A549 (cell line): ENCODE results near the gene TMEM40. TPM values are rescaled to one million over a fixed set of nuclear protein-coding genes. Genes with fewer than 3 reads are reported as not detected.
A peak's percentile ranks its signal among the peaks of the same experiment; 100 is the strongest.

ENCODE experiments used
- ATAC-seq, 2 experiments: fragments of 200-7000 bp in 1 of 2; fragments of >200 bp in 1 of 2; cut with Nextera tagmentation in 1 of 2; cut with Tn5 transposase in 1 of 2; 3 replicates each; pipeline versions ENCODE4 v1.8.0 to v1.9.1; 2018 to 2020; ENCODE audit warnings: mild to moderate bottlenecking in 1 of 2, moderate library complexity in 1 of 2
- CTCF ChIA-PET: fragments of 300-600 bp; sonication (Branson Sonifier 250); formaldehyde crosslinking; extraction: SDS; loops from one replicate; lab custom pipeline; 2021; ENCODE audit warnings: antibody characterized with exemption, inconsistent platforms; lab: Yijun Ruan, JAX
- POLR2A ChIA-PET: fragments of 350-600 bp; formaldehyde crosslinking; extraction: SDS; loops from one replicate; lab custom pipeline; 2021; ENCODE audit warnings: antibody characterized with exemption, inconsistent platforms; lab: Yijun Ruan, JAX
- DNase-seq, 2 experiments: peaks; one replicate each; pipeline versions ENCODE4 v3.0.0 to v3.0.0-alpha.2; 2011 to 2016; ENCODE audit warnings: low read depth in 1 of 2, low spot score in 1 of 2
- FAIRE-seq: peaks from 2 replicates; lab custom pipeline; 2011; peaks lifted over from hg19 to GRCh38; lab: Jason Lieb, UNC
- H3K27ac ChIP-seq, 2 experiments: fragments of >200 bp; sonication (Bioruptor Twin); formaldehyde crosslinking; 3 replicates each; pipeline ENCODE4 v1.5.1; 2016 to 2017
- H3K4me1 ChIP-seq: fragments of >200 bp; sonication (Bioruptor Twin); formaldehyde crosslinking; 3 replicates; pipeline ENCODE4 v1.6.1; 2016
- H3K4me2 ChIP-seq: fragments of >200 bp; sonication (Bioruptor Twin); formaldehyde crosslinking; 3 replicates; pipeline ENCODE4 v1.6.1; 2016
- H3K4me3 ChIP-seq: fragments of >200 bp; sonication (Bioruptor Twin); formaldehyde crosslinking; 3 replicates; pipeline ENCODE4 v1.5.1; 2016
- H3K9me3 ChIP-seq: fragments of >200 bp; sonication (Bioruptor Twin); formaldehyde crosslinking; 3 replicates; pipeline ENCODE4 v1.6.1; 2016
- BHLHE40 ChIP-seq: IDR thresholded peaks from 2 replicates; pipeline ENCODE4 v1.6.1; 2012; ENCODE audit warnings: low read depth, low read length, inconsistent platforms
- CBX8 ChIP-seq: fragments of 200-600 bp; sonication (generic); IDR thresholded peaks from 2 replicates; pipeline ENCODE4 v1.6.1; 2016
- CHD2 ChIP-seq: fragments of 150-350 bp; IDR thresholded peaks from 2 replicates; pipeline ENCODE4 v1.6.1; 2014; ENCODE audit warnings: low read length; ENCODE audit not compliant: partially characterized antibody
- CHD4 ChIP-seq: fragments of 200-600 bp; sonication (generic); IDR thresholded peaks from 2 replicates; pipeline ENCODE4 v1.6.1; 2016; ENCODE audit warnings: antibody characterized with exemption, mild to moderate bottlenecking, borderline replicate concordance
- ELK1 ChIP-seq: fragments of 150-350 bp; IDR thresholded peaks from 2 replicates; pipeline ENCODE4 v1.6.1; 2014; ENCODE audit warnings: low read depth, mild to moderate bottlenecking, low read length
- EP300 ChIP-seq, 2 experiments: fragments of >200 bp; sonication (Bioruptor Twin); formaldehyde crosslinking; IDR thresholded peaks; 2 replicates in 1 of 2; 3 replicates in 1 of 2; pipeline ENCODE4 v1.6.1; 2016 to 2017
- FOXS1 ChIP-seq: fragments of 250-450 bp; sonication (Bioruptor Pico); IDR thresholded peaks from 2 replicates; pipeline ENCODE4 v1.5.0; 2020; ENCODE audit warnings: mild to moderate bottlenecking, moderate library complexity
- HOXA7 ChIP-seq: fragments of 250-450 bp; sonication (Bioruptor Pico); IDR thresholded peaks from 2 replicates; pipeline ENCODE4 v1.5.0; 2020; ENCODE audit warnings: mild to moderate bottlenecking, moderate library complexity
- KDM1A ChIP-seq: fragments of 200-600 bp; sonication (generic); IDR thresholded peaks from 2 replicates; pipeline ENCODE4 v1.6.1; 2016; ENCODE audit warnings: low read depth, mild to moderate bottlenecking
- KDM5A ChIP-seq: fragments of 200-600 bp; sonication (generic); IDR thresholded peaks from 2 replicates; pipeline ENCODE4 v1.6.1; 2016; ENCODE audit warnings: antibody characterized with exemption, mild to moderate bottlenecking
- MAFK ChIP-seq: fragments of 450-650 bp; IDR thresholded peaks from 2 replicates; pipeline ENCODE4 v1.6.1; 2014; ENCODE audit not compliant: partially characterized antibody
- MAZ ChIP-seq: fragments of 150-350 bp; IDR thresholded peaks from 2 replicates; pipeline ENCODE4 v1.6.1; 2014; ENCODE audit warnings: antibody characterized with exemption, low read depth, low read length, borderline replicate concordance
- NFE2L2 ChIP-seq: fragments of 150-350 bp; conservative IDR thresholded peaks from 2 replicates; pipeline ENCODE4 v1.6.1; 2014; ENCODE audit warnings: low read length
- NPAS2 ChIP-seq: fragments of 250-450 bp; sonication (Bioruptor Pico); IDR thresholded peaks from 2 replicates; pipeline ENCODE4 v1.8.0; 2022; ENCODE audit warnings: mild to moderate bottlenecking, moderate library complexity, borderline replicate concordance
- NR3C1 ChIP-seq: fragments of >200 bp; sonication (Bioruptor Twin); formaldehyde crosslinking; IDR thresholded peaks from 3 replicates; pipeline ENCODE4 v1.6.1; 2017
- RFX5 ChIP-seq: fragments of 450-650 bp; IDR thresholded peaks from 2 replicates; pipeline ENCODE4 v1.7.1; 2014; ENCODE audit warnings: antibody characterized with exemption, mild to moderate bottlenecking, moderate library complexity
- SMC3 ChIP-seq: fragments of >200 bp; sonication (Bioruptor Twin); formaldehyde crosslinking; IDR thresholded peaks from 3 replicates; pipeline ENCODE4 v1.6.1; 2018; ENCODE audit warnings: inconsistent platforms
- TFCP2L1 ChIP-seq: fragments of 250-450 bp; sonication (Bioruptor Pico); IDR thresholded peaks from 2 replicates; pipeline ENCODE4 v1.5.0; 2021; ENCODE audit warnings: mild to moderate bottlenecking
- USF2 ChIP-seq: fragments of 450-650 bp; IDR thresholded peaks from 2 replicates; pipeline ENCODE4 v1.6.1; 2014; ENCODE audit warnings: antibody characterized with exemption
- ZFP36 ChIP-seq: fragments of 450-650 bp; IDR thresholded peaks from 2 replicates; pipeline ENCODE4 v1.6.1; 2014; ENCODE audit warnings: borderline replicate concordance; ENCODE audit not compliant: partially characterized antibody
- ZNF302 ChIP-seq: fragments of 250-450 bp; sonication (Bioruptor Pico); IDR thresholded peaks from 2 replicates; pipeline ENCODE4 v1.9.0; 2021; ENCODE audit warnings: inconsistent platforms, mild to moderate bottlenecking, moderate library complexity
- WGBS: methylation state at CpG from one replicate; pipeline ENCODE4 v1.1.6; 2017; ENCODE audit errors: missing lambda C conversion rate; 5-methylcytosine and 5-hydroxymethylcytosine counted together
- polyA plus RNA-seq, 4 experiments: library from polyadenylated mRNA; depleted of rRNA in 3 of 4; stranded (reverse); fragments of >200 nt; fragmentation: RNase III in 1 of 4; extraction: RNeasy Plus Mini Kit Qiagen cat#74134 plus additional on column Dnase treatment in 1 of 4; gene quantifications; 2 replicates in 3 of 4; 3 replicates in 1 of 4; pipeline ENCODE4 v1.2.3, GENCODE V29; 2011 to 2017
- TF ChIP-seq, protein P1 (sequence below): fragments of 250-450 bp; sonication (Bioruptor Pico); IDR thresholded peaks from 2 replicates; pipeline ENCODE4 v1.5.0; 2021; ENCODE audit warnings: mild to moderate bottlenecking, moderate library complexity, borderline replicate concordance
- TF ChIP-seq, protein P2 (sequence below): fragments of 250-450 bp; sonication (Bioruptor Pico); IDR thresholded peaks from 2 replicates; pipeline ENCODE4 v1.5.0; 2020; ENCODE audit warnings: low read depth, mild to moderate bottlenecking, moderate library complexity
- TF ChIP-seq, protein P3 (sequence below): IDR thresholded peaks from 2 replicates; pipeline ENCODE4 v1.6.1; 2012
- TF ChIP-seq, protein P4 (sequence below): fragments of >200 bp; sonication (Bioruptor Twin); formaldehyde crosslinking; IDR thresholded peaks from 2 replicates; pipeline ENCODE4 v1.6.1; 2016

The TMEM40 gene
- polyA plus RNA-seq, 2 of the 4 experiments (the other 2 are of a cell fraction): 0.13 to 0.18 TPM

GRCh38 chr3:12798559-12799179, 39.6 kb upstream of the TMEM40 start:
- H3K9me3 ChIP-seq: no peaks in the 10 kb centered on the region
- POLR2A ChIA-PET: no interaction called here
- H3K27ac ChIP-seq: no peak overlapping the region
- WGBS: 83% methylated on average over 12 of the region's 12 CpGs
- CTCF ChIA-PET: interaction anchor here (1.2 to 2.8 kb wide), 7 partner anchors 10 to 32 kb away, joined by 3 to 22 read pairs (median 4); no protein-coding TSS in a partner anchor
- H3K4me1 ChIP-seq: peaks cover 5% of the 10 kb centered on the region; the same call in 1 of the 3 replicates
- H3K4me2 ChIP-seq: no peak overlapping the region
- no peak for DNase-seq
- no peak overlapping the region for H3K4me3 ChIP-seq
- no peak for TF ChIP-seq ELK1
- TF ChIP-seq ZNF302: no peak
- no peak for TF ChIP-seq CHD2
- TF ChIP-seq KDM5A: no peak
- TF ChIP-seq, protein P1, sequence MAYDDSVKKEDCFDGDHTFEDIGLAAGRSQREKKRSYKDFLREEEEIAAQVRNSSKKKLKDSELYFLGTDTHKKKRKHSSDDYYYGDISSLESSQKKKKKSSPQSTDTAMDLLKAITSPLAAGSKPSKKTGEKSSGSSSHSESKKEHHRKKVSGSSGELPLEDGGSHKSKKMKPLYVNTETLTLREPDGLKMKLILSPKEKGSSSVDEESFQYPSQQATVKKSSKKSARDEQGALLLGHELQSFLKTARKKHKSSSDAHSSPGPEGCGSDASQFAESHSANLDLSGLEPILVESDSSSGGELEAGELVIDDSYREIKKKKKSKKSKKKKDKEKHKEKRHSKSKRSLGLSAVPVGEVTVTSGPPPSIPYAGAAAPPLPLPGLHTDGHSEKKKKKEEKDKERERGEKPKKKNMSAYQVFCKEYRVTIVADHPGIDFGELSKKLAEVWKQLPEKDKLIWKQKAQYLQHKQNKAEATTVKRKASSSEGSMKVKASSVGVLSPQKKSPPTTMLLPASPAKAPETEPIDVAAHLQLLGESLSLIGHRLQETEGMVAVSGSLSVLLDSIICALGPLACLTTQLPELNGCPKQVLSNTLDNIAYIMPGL (CRISPR knock-in tag): no peak
- TF ChIP-seq, protein P2, sequence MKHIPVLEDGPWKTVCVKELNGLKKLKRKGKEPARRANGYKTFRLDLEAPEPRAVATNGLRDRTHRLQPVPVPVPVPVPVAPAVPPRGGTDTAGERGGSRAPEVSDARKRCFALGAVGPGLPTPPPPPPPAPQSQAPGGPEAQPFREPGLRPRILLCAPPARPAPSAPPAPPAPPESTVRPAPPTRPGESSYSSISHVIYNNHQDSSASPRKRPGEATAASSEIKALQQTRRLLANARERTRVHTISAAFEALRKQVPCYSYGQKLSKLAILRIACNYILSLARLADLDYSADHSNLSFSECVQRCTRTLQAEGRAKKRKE: no peak
- no peak for TF ChIP-seq SMC3
- TF ChIP-seq CBX8: no peak
- TF ChIP-seq NPAS2 (CRISPR knock-in tag): no peak
- TF ChIP-seq ZFP36: no peak
- TF ChIP-seq, protein P3, sequence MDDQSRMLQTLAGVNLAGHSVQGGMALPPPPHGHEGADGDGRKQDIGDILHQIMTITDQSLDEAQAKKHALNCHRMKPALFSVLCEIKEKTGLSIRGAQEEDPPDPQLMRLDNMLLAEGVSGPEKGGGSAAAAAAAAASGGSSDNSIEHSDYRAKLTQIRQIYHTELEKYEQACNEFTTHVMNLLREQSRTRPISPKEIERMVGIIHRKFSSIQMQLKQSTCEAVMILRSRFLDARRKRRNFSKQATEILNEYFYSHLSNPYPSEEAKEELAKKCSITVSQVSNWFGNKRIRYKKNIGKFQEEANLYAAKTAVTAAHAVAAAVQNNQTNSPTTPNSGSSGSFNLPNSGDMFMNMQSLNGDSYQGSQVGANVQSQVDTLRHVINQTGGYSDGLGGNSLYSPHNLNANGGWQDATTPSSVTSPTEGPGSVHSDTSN: no peak
- TF ChIP-seq NFE2L2: no peak
- TF ChIP-seq HOXA7: no peak
- no peak for TF ChIP-seq FOXS1 (CRISPR knock-in tag)
- TF ChIP-seq, protein P4, sequence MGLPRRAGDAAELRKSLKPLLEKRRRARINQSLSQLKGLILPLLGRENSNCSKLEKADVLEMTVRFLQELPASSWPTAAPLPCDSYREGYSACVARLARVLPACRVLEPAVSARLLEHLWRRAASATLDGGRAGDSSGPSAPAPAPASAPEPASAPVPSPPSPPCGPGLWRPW: no peak
- ATAC-seq: peak in 1 of 2 experiments; percentile 9; a peak in 2 of 6 replicates
- FAIRE-seq: no peak

DNA sequence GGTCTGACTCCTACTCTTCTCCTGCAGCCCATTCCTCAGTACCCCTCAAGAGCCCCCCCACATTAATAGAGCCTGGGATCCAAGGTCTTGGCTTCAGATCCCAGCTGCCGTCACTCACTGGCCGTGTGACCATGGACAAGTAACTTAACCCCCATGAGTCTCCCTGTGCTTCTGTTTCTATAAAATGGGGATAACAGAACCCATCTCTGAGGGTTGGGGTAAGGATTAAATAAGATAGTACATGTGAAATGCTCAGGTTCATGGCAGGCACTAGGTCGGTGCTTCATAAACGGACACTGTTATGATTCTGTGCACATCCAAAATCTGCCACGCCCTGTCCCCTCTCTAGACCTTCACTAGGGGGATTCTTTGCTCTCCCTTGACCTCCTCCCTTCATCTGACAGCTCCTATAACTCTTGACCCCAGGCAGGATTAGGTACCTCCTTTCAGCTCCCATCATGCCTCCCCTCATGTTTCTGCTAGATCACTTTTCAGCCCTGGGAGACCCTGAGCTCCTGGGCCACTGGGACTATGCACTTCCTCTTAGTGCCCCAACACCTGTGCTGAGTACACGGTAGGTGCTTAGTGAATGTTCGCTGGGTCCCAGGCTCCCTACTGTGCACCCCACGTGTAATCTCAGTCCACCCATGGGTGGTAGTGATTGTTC, 39.0 kb upstream of the TMEM40 start:
- 0 out of 6 replicates have a peak, but pooled peaks of 1 of the 2 experiments have one; percentile 4 for ATAC-seq
- no peak overlapping the region for H3K4me2 ChIP-seq
- no peak overlapping the region for H3K27ac ChIP-seq
- H3K4me1 ChIP-seq: peaks cover 5% of the 10 kb centered on the region; the same call in 1 of the 3 replicates
- TF ChIP-seq MAFK: no peak
- no peak for TF ChIP-seq CHD4
- TF ChIP-seq NR3C1: no peak
- TF ChIP-seq TFCP2L1 (CRISPR knock-in tag): no peak
- no peak for TF ChIP-seq EP300 (IDR thresholded peaks at IDR 0.05)
- no peak for TF ChIP-seq KDM1A
- TF ChIP-seq RFX5: no peak
- TF ChIP-seq BHLHE40: no peak
- TF ChIP-seq USF2: no peak
- TF ChIP-seq MAZ: no peak
- no peak for DNase-seq
- ChIA-PET CTCF (interaction anchor here (0.9 to 2.8 kb wide), 6 partner anchors 9 to 78 kb away, joined by 3 to 22 read pairs (median 4); no protein-coding TSS in a partner anchor), POLR2A (no interaction called here)
- WGBS: 76% methylated on average over 8 of the region's 8 CpGs
- H3K9me3 ChIP-seq: no peaks in the 10 kb centered on the region
- no peak overlapping the region for H3K4me3 ChIP-seq
- FAIRE-seq: no peak
